Neural progenitor cell (in vitro differentiated cells): Measurements from ENCODE around the gene TLCD1. TPM values are rescaled to one million over a fixed set of nuclear protein-coding genes. Genes with fewer than 3 reads are reported as not detected.

ENCODE experiments used
- DNase-seq: peaks from one replicate; pipeline ENCODE4 v3.0.0-alpha.2; 2016; ENCODE audit warnings: low spot score
- H2AFZ ChIP-seq: fragments of 200-600 bp; sonication (generic); replicated peaks from 2 replicates; pipeline ENCODE4 v1.6.1; 2016; ENCODE audit warnings: antibody characterized with exemption
- H3F3A ChIP-seq: fragments of 200-600 bp; sonication (generic); 2 replicates; pipeline ENCODE4 v1.6.1; 2016; ENCODE audit warnings: antibody characterized with exemption, low read depth
- H3K27ac ChIP-seq: fragments of 200-600 bp; sonication (generic); 2 replicates; pipeline ENCODE4 v1.5.1; 2016; ENCODE audit warnings: mild to moderate bottlenecking
- H3K27me3 ChIP-seq: fragments of 200-600 bp; sonication (generic); 2 replicates; pipeline ENCODE4 v1.6.1; 2016; ENCODE audit warnings: mild to moderate bottlenecking, moderate library complexity
- H3K36me3 ChIP-seq: fragments of 200-600 bp; sonication (generic); 2 replicates; pipeline ENCODE4 v1.5.1; 2016
- H3K4me1 ChIP-seq: fragments of 200-600 bp; sonication (generic); 2 replicates; pipeline ENCODE4 v1.6.1; 2016; ENCODE audit warnings: mixed run types
- H3K4me2 ChIP-seq: fragments of 200-600 bp; sonication (generic); 2 replicates; pipeline ENCODE4 v1.6.1; 2016
- H3K4me3 ChIP-seq: fragments of 200-600 bp; sonication (generic); 2 replicates; pipeline ENCODE4 v1.5.1; 2016
- H3K79me2 ChIP-seq: fragments of 200-600 bp; sonication (generic); 2 replicates; pipeline ENCODE4 v1.6.1; 2016; ENCODE audit warnings: low read depth
- H3K9ac ChIP-seq: fragments of 200-600 bp; sonication (generic); 2 replicates; pipeline ENCODE4 v1.6.1; 2016
- H3K9me3 ChIP-seq: fragments of 200-600 bp; sonication (generic); 2 replicates; pipeline ENCODE4 v1.5.1; 2016; ENCODE audit warnings: low read depth
- H4K20me1 ChIP-seq: fragments of 200-600 bp; sonication (generic); 2 replicates; pipeline ENCODE4 v1.6.1; 2016; ENCODE audit warnings: low read depth
- H3K27ac Mint-ChIP-seq: 3 replicates; pipeline ENCODE4 v1.8.0; 2021; ENCODE audit warnings: mixed read lengths
- H3K27me3 Mint-ChIP-seq: 2 replicates; pipeline ENCODE4 v1.8.0; 2022; ENCODE audit warnings: low read depth, mild to moderate bottlenecking, inconsistent platforms, moderate library complexity, mixed read lengths; ENCODE audit not compliant: insufficient read depth
- H3K36me3 Mint-ChIP-seq: 3 replicates; pipeline ENCODE4 v1.8.0; 2021; ENCODE audit warnings: mixed read lengths
- H3K4me1 Mint-ChIP-seq: 3 replicates; pipeline ENCODE4 v1.8.0; 2021; ENCODE audit warnings: mixed read lengths
- H3K4me3 Mint-ChIP-seq: 3 replicates; pipeline ENCODE4 v1.8.0; 2021; ENCODE audit warnings: mild to moderate bottlenecking, moderate library complexity, mixed read lengths
- H3K9me3 Mint-ChIP-seq: 3 replicates; pipeline ENCODE4 v1.8.0; 2020; ENCODE audit warnings: mixed read lengths
- CTCF ChIP-seq: fragments of 200-600 bp; sonication (generic); IDR thresholded peaks from 2 replicates; pipeline ENCODE4 v1.5.1; 2017; ENCODE audit warnings: antibody characterized with exemption, mild to moderate bottlenecking
- EZH2 ChIP-seq: fragments of 200-600 bp; sonication (generic); IDR thresholded peaks from 2 replicates; pipeline ENCODE4 v1.6.1; 2017; ENCODE audit warnings: antibody characterized with exemption, mild to moderate bottlenecking, moderate library complexity
- EZH2phosphoT487 ChIP-seq: fragments of 200-600 bp; sonication (generic); IDR thresholded peaks from 2 replicates; pipeline ENCODE4 v1.6.1; 2017; ENCODE audit warnings: antibody characterized with exemption
- total RNA-seq: library from RNA; depleted of rRNA; stranded (reverse); fragments of >200 nt; gene quantifications from 2 replicates; pipeline ENCODE4 v1.2.3, GENCODE V29; 2015; ENCODE audit warnings: low replicate concordance

Gene TLCD1
- total RNA-seq, 1 donor from 2014 or later = 13.4 TPM

GRCh38 chr17:28745786-28746411 lies 19.9 kb upstream of the TLCD1 start:
- peaks cover 48% of the 10 kb centered on the region for H3K79me2 ChIP-seq
- peaks cover 4% of the 10 kb centered on the region for H3K36me3 Mint-ChIP-seq
- peaks cover 31% of the 10 kb centered on the region for H3K4me1 Mint-ChIP-seq

GRCh38 chr17:28744972-28745785 lies 19.1 kb upstream of the TLCD1 start:
- H4K20me1 ChIP-seq = peaks cover 57% of the 10 kb centered on the region
- H3K27ac Mint-ChIP-seq = peak overlapping the region; percentile 96

More at GRCh38 chr17:28745786-28746411, 19.9 kb upstream of the TLCD1 start:
- H2AFZ ChIP-seq = no peak overlapping the region
- H3K27ac ChIP-seq = peak overlapping the region; percentile 100
- H3K27me3 ChIP-seq = no peaks in the 10 kb centered on the region
- H4K20me1 ChIP-seq = peaks cover 64% of the 10 kb centered on the region
- peaks cover 7% of the 10 kb centered on the region for H3K36me3 ChIP-seq
- Mint-ChIP-seq H3K27me3 (peaks cover 4% of the 10 kb centered on the region), H3K4me3 (peak overlapping the region; percentile 91), H3K9me3 (no peaks in the 10 kb centered on the region), H3K27ac (peak overlapping the region; percentile 53)
- H3K4me3 ChIP-seq = peak overlapping the region; percentile 78
- H3F3A ChIP-seq = peaks cover 77% of the 10 kb centered on the region
- TF ChIP-seq EZH2phosphoT487 (no peak), CTCF (no peak), EZH2 (no peak)
- H3K4me1 ChIP-seq = peaks cover 16% of the 10 kb centered on the region
- no peak for DNase-seq
- no peaks in the 10 kb centered on the region for H3K9me3 ChIP-seq
- no peak overlapping the region for H3K9ac ChIP-seq
- peak overlapping the region; percentile 88 for H3K4me2 ChIP-seq

More at GRCh38 chr17:28744972-28745785, 19.1 kb upstream of the TLCD1 start:
- H3K9me3 Mint-ChIP-seq = no peaks in the 10 kb centered on the region
- TF ChIP-seq EZH2 = no peak
- TF ChIP-seq EZH2phosphoT487 = no peak
- peak; percentile 2 for TF ChIP-seq CTCF
- Histone ChIP-seq H3K79me2 (peaks cover 40% of the 10 kb centered on the region), H3K9ac (peak overlapping the region; percentile 99), H3K4me2 (peak overlapping the region; percentile 88), H3K27me3 (no peaks in the 10 kb centered on the region), H2AFZ (no peak overlapping the region), H3K36me3 (no peaks in the 10 kb centered on the region), H3K4me1 (peaks cover 16% of the 10 kb centered on the region), H3K27ac (peak overlapping the region; percentile 100), H3K4me3 (peak overlapping the region; percentile 78), H3F3A (peaks cover 70% of the 10 kb centered on the region), H3K9me3 (no peaks in the 10 kb centered on the region)
- peaks cover 25% of the 10 kb centered on the region for H3K4me1 Mint-ChIP-seq
- H3K36me3 Mint-ChIP-seq = peaks cover 2% of the 10 kb centered on the region
- peaks cover 4% of the 10 kb centered on the region for H3K27me3 Mint-ChIP-seq
- DNase-seq = peak; percentile 85
- peak overlapping the region; percentile 91 for H3K4me3 Mint-ChIP-seq
